DMS114 treated with DMSO at 0.1 percent for 48 hours (cell line): ENCODE results near the gene LNP1.
"Not testable (repeated sequence)": the region's sequence is repeated elsewhere in the genome, so short reads cannot be mapped to it uniquely, and the experiment has no call there.

Experiments used
- DNase-seq: peaks from one replicate; lab custom pipeline; 2025; ENCODE audit not compliant: unreplicated experiment; lab: John Stamatoyannopoulos, UW

LNP1 gene, protein sequence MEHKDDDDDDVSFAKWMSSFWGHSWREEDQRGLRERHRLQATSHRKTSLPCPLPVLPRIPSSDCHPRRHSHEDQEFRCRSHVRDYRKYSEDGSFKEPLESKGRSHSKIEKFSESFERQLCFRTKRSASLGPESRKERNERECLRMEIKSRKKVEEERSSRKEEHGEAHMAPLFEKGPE

DNA sequence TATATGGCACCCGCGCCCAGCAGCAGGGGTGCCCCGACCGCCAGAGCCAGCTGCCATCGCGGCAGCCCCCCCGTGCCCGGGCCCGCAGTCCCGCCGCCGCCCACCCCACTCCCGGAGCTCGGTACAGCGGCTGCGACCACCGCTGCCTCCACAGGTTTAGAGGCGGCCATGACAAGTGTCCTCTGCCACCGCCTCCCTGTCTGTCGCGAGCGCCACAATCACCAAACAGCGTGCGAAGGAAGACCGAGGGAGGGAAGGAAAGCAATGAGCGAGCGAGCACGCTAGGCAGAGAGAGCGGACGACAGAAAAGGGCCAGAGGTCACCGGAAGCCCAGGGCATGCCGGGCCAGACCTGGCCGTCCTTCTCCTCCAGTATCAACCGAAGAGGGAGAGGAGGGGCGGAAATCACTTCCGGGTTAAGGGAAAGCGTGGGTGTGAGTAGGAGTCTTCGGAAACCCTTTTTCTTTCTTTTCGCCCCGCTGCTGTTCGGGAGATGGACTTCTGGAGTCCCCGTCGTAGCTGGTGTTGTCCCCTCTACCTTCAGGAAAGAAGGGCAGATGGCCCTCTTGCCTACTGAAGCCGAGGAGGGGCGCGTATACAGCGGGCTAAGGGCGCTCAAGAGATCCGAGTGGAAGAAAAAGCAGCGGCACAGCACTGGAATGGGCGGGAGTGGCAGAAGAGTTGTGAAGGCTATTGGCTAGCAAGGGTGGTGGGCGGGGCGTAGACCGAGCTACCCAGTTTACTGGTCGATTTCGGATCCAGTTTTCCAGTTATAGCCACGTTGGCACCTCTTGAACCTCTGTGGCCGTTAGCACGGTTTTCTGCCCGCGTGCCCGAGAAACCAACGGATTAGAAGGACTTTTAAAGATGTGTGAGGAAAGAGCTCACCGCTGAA is at the start of gene LNP1, which contains the start of gene TOMM70:
TSS of gene LNP1 (plus strand) at position 760 of the 894 bp plus-strand sequence. CDS start 28,191 bp downstream, outside the sequence.
TSS of gene TOMM70 (minus strand) at position 310 of the 894 bp plus-strand sequence. CDS start at position 170, 140 bp downstream.
- peak; percentile 96 for DNase-seq

DNA sequence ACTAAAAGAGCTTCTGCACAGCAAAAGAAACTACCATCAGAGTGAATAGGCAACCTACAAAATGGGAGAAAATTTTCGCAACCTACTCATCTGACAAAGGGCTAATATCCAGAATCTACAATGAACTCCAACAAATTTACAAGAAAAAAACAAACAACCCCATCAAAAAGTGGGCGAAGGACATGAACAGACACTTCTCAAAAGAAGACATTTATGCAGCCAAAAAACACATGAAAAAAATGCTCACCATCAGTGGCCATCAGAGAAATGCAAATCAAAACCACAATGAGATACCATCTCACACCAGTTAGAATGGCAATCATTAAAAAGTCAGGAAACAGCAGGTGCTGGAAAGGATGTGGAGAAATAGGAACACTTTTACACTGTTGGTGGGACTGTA is 49.6 kb upstream of the LNP1 start:
- DNase-seq, result not testable (repeated sequence)

DNA sequence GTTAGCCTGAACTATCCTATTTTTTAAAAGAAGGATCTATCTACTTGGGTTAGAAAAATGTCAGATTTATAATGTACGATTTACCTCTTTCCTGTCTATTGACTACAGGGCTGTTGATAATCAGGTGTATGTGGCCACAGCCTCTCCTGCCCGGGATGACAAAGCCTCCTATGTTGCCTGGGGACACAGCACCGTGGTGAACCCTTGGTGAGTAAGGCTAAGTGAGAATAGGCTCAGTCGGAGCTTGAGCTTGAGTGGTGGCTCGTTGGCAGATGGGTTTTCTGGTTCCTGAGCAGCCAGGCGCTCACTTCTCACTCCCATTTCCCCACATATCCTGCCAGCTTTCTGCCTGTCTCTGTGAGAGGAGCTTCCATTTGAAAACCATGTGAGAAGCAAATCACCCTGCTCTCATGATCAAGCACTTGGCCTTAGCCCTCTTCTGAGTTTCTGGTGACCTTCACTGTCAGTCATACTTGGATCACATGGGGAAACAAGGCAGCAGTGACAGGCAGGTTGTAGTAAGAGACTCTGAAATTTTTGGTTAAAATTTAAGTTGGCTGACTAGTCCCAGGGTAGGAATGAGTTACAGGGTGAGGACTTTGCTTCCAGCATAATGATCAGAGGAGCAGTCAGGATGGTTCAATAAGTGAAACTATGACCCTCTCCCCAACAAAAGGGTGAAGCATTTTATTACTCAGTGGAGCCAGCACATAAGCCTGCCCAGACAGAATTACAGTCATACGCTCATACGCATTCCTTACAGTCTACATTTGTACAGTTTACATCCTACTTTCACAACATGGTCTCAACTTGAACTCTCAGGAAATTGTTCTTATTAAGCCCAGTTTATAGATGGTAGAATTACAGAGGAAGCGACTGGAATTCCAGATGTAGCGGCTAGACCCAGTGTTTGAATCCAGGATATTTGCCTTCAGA is 48.8 kb upstream of the LNP1 start:
- DNase-seq, result no peak

DNA sequence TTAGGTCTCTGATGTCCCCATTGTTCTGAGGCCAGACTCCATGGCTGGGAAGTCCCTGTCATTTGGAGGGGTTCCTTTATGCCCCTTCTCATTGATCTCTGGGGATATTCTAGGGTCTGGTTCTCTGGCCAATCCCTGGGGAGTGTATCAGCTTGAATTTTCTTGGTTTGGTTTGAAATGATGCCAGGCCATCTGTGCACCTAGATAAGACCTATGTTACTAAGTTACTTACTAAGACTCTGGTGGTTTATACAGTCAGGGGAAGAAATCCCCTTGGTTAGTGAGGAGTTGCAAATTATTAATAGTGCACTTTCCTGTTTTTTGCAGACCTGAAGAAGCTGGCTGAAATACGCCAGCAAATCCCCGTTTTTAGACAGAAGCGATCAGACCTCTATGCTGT is 46.5 kb upstream of the LNP1 start:
- no peak for DNase-seq

DNA sequence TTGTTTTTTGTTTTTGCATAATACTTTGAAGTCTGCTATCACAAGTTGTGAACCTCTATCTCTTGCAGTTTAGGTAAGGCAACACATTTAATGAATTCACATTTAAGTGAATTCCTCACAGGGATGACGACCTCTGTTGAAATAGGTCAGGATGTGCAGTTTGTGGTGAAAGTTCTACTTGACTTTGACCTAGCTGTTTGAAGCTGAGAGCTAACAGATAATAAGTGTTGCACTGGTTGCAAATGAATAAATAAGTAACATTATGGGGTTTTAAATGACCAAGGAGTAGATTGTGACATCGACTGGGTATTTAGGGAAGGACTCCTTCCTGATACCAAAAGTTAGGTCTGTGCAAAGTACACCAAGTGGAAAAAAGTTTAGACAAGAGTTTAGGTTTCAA is 42.9 kb upstream of the LNP1 start:
- DNase-seq, result no peak

DNA sequence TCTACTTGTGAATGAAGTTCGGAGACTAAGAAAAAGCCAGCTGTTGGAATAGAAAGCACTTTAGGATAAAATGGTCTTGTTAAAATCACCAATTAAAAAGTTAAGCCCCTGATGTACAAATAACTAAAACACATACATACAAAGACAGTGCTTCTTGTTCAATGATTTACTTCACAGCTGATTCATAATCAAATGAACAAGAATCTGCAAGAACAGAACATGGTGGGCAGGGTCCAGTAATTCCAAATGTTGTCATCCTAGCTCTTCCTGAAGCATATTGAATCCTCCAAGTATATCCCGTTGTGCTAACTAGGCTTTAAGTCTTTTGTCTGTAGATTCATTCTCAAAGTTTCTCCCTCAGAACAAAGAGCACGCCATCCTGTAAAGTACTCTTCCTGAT is 42.3 kb upstream of the LNP1 start:
- DNase-seq, result no peak

DNA sequence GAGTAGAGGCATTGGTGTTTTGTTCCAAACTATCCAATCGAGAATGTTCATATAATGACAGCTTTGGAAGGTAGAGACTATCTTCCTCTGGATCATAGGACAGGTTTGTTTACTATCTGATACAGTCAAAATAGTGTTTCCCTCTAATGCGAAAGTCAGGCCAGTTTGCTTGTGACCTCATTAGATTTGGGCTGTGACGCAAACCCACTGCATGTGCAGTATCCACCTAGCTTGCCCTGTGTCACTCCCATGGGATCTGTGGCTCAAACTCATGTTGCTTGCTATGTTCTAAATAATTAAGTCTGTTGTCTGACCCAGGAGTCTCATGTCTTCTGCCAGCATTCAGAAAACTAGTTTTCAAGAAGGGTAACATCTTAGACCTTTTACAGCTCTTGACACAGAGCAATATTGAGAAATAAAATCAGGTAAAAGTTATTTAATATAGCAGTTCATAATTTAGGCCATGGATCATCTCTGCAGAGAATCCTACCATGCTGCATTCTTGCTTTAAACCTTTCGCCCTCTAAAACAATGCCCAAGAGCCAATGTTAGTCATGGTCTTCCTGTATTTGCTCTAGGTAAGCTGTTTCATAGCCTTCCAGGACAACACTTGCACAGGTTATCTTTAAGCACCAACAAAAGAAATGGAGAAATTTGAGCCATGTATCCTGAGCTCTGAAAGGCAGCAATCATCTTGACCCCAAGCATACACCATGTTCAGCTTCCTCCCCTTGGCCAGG is 40.4 kb upstream of the LNP1 start:
- no peak for DNase-seq

DNA sequence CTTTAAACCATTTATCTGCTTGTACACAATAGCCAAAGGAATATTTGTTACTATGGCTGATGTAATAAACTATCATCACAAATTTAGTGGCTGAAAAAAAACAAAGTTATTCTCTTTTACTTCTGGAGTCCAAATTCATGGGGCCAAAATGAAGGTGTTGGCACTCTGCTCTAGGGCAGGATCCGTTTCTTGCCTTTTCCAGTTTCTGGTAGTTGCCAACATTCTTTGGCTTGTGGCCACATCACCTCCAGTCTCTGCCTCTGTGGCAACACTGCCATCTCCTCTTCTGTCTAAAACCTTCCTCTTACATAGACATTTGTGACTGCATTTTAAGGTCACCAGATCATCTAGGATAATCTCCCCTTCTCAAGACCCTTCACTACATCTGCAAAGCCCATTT is 39.4 kb upstream of the LNP1 start:
- DNase-seq, result no peak

DNA sequence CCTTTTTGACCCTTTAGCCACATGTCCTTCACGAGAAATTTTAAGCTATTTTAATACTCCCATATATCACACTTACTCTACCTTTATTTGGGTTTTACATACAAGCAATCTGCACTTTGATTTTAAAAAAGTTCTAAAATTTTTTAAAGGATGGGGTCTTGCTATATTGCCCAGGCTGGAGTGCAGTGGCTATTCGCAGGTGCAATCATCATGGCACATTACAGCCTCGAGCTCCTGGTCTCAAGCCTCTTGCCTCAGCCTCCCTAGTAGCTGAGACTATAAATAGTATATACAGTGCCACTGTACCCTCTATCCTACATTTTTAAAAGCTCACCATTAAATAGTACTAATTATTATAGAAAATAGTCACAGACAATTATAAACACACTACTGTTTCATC is 36.9 kb upstream of the LNP1 start:
- no peak for DNase-seq

DNA sequence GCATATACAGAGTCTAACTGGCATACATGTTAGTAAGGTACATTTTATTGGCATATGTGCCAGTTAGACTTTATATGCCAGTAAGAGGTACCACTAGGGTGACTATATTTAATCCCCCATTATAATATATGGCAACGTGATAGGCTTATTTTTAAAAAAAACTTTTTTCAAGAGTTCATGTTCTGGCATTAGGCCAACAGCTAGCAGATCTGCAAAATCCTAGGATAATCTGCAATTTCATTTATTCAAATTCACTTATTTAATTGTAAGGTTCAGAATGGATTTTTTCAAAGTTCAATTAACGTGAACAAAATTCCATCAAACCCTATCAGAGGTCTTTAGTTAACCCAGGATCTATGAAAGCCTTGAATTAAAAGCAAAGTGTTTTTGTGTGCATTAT is 34.9 kb upstream of the LNP1 start:
- DNase-seq, result no peak

DNA sequence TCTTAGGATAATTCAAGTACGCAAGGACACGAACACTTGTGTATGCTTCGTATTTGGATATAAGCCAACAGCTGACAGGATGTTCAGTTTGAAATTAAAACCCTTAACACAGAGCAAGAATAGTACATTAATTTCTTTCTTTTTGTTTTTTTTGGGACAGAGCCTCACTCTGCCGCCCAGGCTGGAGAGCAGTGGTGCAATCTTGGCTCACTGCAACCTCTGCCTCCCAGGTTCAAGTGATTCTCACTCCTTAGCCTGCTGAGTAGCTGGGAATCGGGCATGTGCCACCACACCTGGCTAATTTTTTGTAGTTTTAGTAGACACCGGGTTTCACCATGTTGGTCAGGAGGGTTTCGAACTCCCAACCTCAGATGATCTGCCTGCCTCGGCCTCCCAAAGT is 32.9 kb upstream of the LNP1 start:
- DNase-seq, result no peak

DNA sequence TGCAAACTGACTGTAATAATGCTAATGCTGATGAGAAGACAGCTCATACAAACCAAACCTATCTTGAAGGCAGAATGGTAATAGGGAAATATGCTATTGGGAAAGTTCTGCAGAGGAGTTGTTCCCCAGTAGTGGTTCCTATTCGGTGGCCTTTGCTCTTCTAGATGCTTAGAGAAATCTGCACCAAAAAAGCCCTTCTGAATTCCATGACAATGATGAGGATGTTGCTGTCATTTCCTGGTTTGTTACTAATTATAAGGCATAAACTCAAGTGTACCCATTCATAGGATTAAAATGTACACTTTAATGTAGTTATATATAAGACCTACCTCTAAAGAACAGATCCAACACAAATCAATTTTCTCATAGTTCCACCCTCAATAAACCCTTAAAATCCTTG is 30.6 kb upstream of the LNP1 start:
- DNase-seq, result no peak

DNA sequence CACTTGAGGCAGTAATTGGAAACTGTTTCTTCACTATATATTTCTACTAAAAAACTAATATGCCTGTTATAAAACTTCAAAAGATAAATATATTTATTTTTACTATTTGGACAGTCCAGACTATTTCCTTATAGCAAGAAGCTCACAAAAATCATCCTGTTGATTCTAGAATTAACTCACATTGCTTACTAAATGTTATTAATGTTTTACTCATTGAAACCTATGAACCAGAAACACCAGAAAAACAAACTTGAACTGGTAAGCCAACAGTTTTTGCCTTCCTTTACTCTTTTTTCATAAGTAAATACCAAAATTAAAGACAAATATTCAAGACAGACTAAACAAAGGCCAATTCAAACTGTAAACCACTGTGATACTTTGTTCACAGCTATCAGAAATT is 26.8 kb upstream of the LNP1 start:
- no peak for DNase-seq

DNA sequence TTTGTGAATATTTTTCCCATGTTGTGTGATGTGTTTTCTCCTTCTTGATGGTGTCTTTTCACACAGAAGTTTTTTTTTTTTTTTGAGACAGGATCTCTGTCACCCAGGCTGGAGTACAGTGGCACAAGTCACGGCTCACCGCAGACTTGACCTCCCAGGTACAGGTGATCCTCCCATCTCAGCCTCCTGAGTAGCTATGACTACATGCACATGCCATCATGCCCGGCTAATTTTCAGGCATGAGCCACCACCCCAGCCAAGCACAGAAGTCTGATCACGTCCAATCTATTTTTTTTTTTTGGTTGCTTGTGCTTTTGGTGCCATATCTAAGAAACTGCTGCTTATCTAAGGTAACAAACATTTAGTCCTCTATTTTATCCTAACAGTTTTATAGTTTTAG is 25.0 kb upstream of the LNP1 start:
- no peak for DNase-seq

DNA sequence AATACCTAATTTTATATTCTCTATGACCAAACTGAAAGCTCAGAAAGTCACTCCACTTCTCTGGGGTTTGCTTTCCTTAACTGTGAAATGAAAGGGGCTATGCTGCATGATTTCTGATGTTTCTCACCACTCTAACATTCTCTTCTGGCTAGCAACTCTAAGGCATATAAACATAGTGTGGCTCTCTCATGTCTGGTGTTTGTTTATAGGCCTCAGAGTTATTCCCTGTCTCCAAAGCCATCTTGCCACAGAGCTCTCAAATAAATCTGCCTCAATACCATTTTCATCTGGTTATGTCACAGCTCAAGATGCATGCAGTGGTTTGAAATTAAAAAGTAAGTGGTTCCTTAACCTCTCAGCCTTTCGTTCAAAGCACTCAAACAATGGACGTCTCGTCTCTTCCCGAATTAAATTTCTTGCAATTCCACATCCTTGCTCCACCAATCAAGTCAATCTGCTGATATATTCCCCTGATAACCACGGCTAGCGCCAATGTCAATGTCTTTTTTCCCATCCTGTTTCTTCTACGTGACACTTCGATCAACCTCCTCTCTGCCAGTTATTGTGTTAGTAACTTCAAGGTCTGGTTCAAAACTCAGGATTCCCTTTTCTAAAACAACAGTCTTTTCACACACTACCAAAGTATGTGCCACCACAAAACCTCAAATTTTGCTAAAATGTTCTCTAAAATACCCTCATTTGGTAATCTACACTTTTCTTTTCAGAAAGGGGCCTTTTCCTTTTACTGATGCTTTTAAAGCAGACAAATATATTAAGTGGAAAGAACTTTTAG is 16.4 kb upstream of the LNP1 start:
- DNase-seq, result no peak

DNA sequence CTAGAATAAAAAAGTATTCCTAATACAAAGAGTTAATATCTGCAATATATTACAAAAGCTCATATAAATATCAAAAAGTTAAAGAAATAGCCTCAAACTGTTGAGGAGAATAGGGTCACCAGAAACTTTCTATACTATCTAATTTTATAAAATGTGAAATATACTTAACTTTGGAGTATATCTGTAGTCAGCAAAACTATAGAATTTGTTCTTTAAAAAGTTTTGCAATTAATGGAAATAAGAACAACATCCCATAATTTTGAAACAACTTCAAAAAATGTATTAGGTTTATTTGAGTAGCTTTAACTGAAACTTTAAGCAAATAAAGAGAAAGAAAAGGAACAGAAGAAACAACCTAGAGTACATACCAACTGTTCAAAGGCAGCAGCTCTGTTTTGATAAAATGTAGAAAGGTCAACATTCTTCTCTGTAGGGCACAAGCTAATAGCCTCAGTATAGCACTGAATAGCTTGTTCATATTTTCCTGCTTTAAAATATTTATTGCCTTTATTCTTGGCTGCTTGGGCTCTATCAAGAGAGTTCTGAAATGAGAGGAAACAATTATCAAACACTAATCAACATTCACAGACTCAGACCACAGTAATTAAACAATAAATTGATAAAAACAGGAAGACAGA is 14.8 kb upstream of the LNP1 start:
- no peak for DNase-seq

DNA sequence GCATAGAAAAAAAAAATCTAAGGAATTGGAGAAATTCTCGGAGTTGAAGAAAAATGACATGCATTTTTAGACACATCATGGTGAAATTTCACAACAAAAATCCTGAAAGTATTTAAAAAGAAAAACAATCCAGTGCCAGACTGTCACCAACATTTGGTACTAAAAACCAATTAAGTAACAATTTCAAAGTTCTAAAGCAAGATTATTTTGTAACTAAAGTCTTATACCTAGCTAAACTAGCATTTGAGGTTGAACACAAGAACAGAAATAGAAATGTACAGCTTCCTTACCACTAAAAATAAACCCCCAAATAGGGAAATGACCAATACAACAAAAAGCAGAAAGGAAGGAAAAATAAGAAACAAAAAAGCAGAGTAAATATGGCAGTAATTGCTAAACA is 12.3 kb upstream of the LNP1 start:
- no peak for DNase-seq

DNA sequence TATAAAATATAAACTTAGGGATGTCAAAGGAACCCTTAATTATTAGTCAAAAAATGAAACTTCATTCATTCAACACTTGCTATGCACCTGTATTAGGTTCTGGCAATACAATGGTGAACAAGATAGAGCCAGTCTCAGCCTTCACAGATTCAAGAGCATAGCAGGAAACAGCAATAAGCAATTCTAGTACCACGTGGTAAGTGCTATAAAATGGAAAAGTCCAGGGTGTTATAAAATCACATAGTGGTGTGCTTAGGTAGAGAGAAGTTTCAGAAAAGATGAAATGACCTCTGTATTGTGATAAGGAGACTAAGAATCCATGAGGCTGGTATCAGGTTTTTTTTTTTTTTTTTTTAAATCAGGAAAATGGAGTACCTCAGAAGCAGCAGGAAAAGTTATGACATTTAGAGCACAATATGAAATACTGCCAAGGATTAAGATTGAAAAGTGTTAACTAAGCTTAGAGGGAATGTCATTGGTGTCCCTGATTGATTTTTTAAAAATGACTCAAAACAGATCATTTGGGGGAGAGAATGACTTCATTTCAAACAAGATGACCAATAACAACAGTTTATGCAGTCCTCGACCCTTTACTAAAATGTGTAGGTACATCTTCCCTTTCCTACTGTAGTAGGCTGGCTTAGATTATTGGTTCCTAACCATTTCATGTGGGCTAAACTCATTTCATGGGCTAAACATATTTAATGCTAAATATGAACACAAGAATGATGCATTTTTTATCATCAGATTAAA is 5.5 kb upstream of the LNP1 start:
- DNase-seq, result no peak

DNA sequence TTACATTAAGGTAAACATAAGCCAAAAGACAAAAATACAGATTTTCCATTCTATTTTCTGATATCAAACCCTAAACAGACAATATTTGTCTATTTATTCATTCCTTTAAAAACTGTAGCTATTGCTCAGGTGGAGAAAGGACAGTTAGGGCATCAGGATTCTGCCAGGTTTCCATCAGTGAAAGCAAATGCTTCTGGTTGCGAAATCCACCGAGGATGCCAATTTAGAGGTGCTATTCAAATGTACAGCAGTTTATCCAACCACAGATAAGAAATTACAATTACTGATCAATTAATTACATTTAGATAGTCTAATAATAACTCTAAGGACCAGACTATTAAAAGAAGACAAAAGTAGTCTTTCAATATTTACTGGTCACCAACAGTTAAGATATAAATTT is 4.4 kb upstream of the LNP1 start:
- DNase-seq, result no peak
